GM04504 (cell line): Measurements from ENCODE around the gene OPA1.

Source experiments
- DNase-seq: peaks from one replicate; pipeline ENCODE4 v3.0.0-alpha.2; 2012; ENCODE audit warnings: low read depth

Gene OPA1

GRCh38 chr3:193736616-193737015 lies 143.6 kb downstream of the OPA1 start:
- no peak for DNase-seq

DNA sequence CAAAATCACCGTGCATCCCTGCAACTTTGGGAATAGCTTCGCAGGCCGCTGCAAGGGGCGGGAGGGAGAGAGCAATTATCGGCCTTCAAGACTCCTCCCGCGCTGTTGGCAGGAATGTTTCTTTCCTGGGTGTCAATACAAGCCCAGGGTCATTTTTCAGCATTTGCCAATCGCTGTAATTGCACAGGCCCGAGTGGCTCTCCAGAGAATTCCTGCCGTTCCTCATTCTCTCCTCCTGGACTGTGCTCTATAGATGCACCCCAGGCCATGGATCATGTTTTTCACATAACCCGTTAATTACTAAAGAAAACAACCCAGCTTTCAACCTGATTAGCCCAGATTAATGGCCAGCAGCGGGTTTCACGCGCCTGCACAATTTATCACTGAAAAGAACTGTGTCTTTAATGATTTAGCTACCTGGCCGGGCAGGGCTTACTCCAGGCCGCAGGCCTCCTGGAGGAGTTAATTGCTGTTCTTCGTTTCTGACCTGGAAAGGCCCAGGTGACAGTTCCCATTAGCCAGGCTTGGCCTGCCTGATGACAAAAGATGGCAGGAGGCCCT lies 144.3 kb downstream of the OPA1 start:
- DNase-seq = no peak

DNA sequence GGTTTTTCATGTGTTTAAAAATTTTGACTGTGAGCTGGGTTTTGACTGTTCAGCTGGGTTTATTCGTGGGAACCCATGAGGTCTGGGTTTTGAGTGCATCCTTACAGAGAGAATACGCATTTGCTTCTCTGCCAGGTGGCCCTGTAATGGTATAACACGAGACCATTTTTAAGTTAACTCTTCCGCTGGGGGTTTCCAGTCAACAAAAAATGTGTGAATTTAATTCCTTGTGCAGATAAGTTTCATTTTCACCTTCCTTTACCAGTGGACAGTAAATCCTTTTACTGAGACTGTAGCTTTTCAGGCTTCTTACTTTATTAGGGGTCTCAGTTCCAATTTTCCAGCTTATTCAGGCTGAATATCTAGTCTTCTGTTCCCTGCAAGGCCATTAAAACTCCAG lies 149.6 kb downstream of the OPA1 start:
- DNase-seq = no peak

DNA sequence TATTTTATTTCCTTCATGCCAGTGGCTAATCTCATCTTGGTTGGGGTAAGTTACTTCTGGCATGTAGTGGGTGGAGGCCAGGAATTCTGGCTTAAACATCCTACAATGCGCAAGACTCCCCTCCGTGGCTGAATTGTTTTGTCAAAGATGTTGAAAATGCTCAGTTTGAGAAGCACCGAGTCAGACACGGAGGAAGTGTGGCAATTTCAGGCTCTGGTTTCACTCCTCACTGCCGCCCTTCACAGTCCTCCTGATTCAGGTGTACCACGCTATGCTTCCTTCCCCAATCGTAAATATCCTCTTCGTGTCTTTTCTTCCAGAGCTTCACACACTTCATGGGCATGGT lies 150.7 kb downstream of the OPA1 start:
- DNase-seq = no peak

DNA sequence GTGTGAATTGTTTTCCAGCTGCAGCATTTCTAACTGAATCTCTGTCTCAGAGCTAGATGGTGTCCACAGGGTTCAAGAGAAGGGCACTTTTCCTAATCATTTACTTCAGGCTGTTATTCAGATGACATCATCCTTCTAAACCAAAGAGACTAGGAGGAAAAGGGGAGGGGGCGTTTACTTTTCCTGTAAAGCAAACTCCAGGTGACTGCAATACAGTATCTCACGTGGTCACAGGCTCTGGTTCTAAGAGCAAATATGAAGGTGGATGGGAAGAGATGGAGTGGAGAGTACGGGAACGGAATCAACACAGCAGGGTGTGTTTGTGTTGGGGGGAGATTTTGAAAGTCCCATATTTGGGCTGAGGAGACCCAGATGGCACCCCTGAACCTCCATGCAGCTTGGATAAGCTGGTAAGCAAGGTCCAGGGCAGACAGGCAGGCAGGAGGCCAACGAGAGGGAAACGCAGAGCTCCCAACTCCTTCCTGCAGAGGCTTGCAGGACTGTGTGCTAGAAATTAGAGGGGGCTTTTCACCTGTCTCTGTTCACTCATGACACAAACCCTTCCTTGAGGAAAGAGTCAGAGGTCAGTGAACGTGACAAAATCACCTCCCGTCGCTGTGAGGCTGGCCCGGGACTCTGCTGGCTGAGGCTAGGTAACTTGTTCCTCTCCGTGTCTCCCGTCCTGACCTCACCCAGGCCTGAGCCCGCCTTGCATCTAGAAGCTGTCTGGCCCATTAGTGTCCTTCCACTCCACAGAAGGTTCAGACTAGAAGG lies 151.2 kb downstream of the OPA1 start:
- DNase-seq = no peak

- DNase-seq = no peak
Observed at GRCh38 chr3:193744822-193745684, 152.0 kb downstream of the OPA1 start.

DNA sequence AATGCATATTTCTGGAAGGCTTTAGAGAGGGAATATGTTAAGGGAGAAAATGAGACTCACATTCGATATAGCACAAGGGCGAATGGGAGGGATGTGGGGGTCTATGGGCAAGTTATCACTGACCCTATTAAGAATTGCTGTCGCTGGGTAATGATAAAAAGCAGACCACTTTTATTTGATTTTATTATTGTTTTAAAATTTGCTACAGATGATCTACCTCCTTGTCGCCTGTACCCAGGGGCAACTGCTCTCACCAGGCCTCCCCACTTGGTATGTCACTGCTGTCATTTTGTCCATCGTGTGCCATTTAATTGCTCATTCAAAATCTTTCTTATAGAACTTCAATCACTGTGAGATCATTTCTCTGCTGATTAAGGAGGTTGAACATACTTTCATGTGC lies 153.8 kb downstream of the OPA1 start:
- no peak for DNase-seq
